Naive thymus-derived CD4-positive, alpha-beta T cell (primary cell): Measurements from ENCODE around the gene GDPD5. TPM values are rescaled to one million over a fixed set of nuclear protein-coding genes. Genes with fewer than 3 reads are reported as not detected.

Experiments
- ATAC-seq: fragments of 150-1000 bp; cut with Tn5 transposase; 2 replicates; pipeline ENCODE4 v1.10.0; 2021; ENCODE audit warnings: mild to moderate bottlenecking, moderate library complexity
- CTCF ChIA-PET: fragments of 350-600 bp; sonication (Branson Sonifier 250); formaldehyde crosslinking; loops from one replicate; lab custom pipeline; 2021; ENCODE audit warnings: antibody characterized with exemption; lab: Charles Lee
- POLR2A ChIA-PET: fragments of 350-600 bp; sonication (Branson Sonifier 250); formaldehyde crosslinking; loops from one replicate; lab custom pipeline; 2021; ENCODE audit warnings: antibody characterized with exemption, inconsistent platforms; lab: Charles Lee
- DNase-seq, 9 donors: peaks; one replicate each; pipeline versions ENCODE4 v3.0.0 to v3.0.0-alpha.2; 2020 to 2022; ENCODE audit warnings: mixed read lengths in 1 of 9
- H3K27ac ChIP-seq: one replicate; pipeline ENCODE4 v1.7.0; 2013; ENCODE audit warnings: mild to moderate bottlenecking, low read depth, low read length, moderate library complexity
- H3K27me3 ChIP-seq, 2 donors: one replicate each; pipeline ENCODE4 v1.7.0; 2013; ENCODE audit warnings: low read length in 2 of 2, mild to moderate bottlenecking in 2 of 2, moderate library complexity in 2 of 2; ENCODE audit not compliant: control insufficient read depth in 2 of 2, insufficient read depth in 2 of 2
- H3K36me3 ChIP-seq, 3 experiments: 1 replicate in 2 of 3; 2 replicates in 1 of 3; pipeline ENCODE4 v1.7.0; 2013; ENCODE audit warnings: low read length in 3 of 3, mild to moderate bottlenecking in 3 of 3, moderate library complexity in 1 of 3; ENCODE audit not compliant: insufficient read depth in 3 of 3, control insufficient read depth in 2 of 3
- H3K4me1 ChIP-seq, 2 donors: one replicate each; pipeline ENCODE4 v1.7.0; 2013; ENCODE audit warnings: low read length in 2 of 2, mild to moderate bottlenecking in 2 of 2, moderate library complexity in 1 of 2; ENCODE audit not compliant: control insufficient read depth in 2 of 2, insufficient read depth in 2 of 2
- H3K4me3 ChIP-seq: 2 replicates; pipeline ENCODE4 v1.7.0; 2013; ENCODE audit warnings: mild to moderate bottlenecking, low read length
- H3K9me3 ChIP-seq, 3 experiments: 1 replicate in 2 of 3; 2 replicates in 1 of 3; pipeline ENCODE4 v1.7.0; 2013; ENCODE audit warnings: low read length in 3 of 3; ENCODE audit not compliant: control insufficient read depth in 2 of 3
- H3K27ac Mint-ChIP-seq, 9 donors: one replicate each; pipeline ENCODE4 v1.8.0; 2020 to 2022; ENCODE audit warnings: mixed read lengths in 9 of 9, mild to moderate bottlenecking in 8 of 9, moderate library complexity in 5 of 9, inconsistent platforms in 2 of 9
- H3K27me3 Mint-ChIP-seq, 5 donors: one replicate each; pipeline ENCODE4 v1.8.0; 2021 to 2022; ENCODE audit warnings: mixed read lengths in 5 of 5, mild to moderate bottlenecking in 1 of 5
- H3K36me3 Mint-ChIP-seq, 5 donors: one replicate each; pipeline ENCODE4 v1.8.0; 2020 to 2022; ENCODE audit warnings: mixed read lengths in 5 of 5, mild to moderate bottlenecking in 3 of 5, inconsistent platforms in 1 of 5
- H3K4me1 Mint-ChIP-seq, 7 donors: one replicate each; pipeline ENCODE4 v1.8.0; 2020 to 2022; ENCODE audit warnings: mixed read lengths in 7 of 7, mild to moderate bottlenecking in 3 of 7, inconsistent platforms in 1 of 7
- H3K4me3 Mint-ChIP-seq, 10 donors: one replicate each; pipeline ENCODE4 v1.8.0; 2020 to 2022; ENCODE audit warnings: mild to moderate bottlenecking in 10 of 10, mixed read lengths in 10 of 10, moderate library complexity in 6 of 10, inconsistent platforms in 2 of 10
- H3K9me3 Mint-ChIP-seq, 11 donors: one replicate each; pipeline ENCODE4 v1.8.0; 2020 to 2022; ENCODE audit warnings: mixed read lengths in 11 of 11, mild to moderate bottlenecking in 4 of 11, inconsistent platforms in 1 of 11, moderate library complexity in 1 of 11
- intact Hi-C, 2 donors: fragments of 100-400 bp; cut with micrococcal nuclease; formaldehyde crosslinking; loops; one replicate each; pipeline ENCODE4 v1.15.1; 2023
- polyA plus RNA-seq, 2 donors: library from polyadenylated mRNA; unstranded; fragments of 300-500 nt; fragmentation: Illumina TruSeq; gene quantifications; one replicate each; pipeline ENCODE4 v1.2.3, GENCODE V29; 2021
- total RNA-seq, 6 experiments: library from RNA in 5 of 6; stranded (reverse) in 5 of 6; gene quantifications; 1 replicate in 5 of 6; 2 replicates in 1 of 6; pipeline ENCODE4 v1.2.3 and lab custom pipeline; 2021 to 2026

Gene GDPD5
- total and polyA plus RNA-seq, 7 experiments from 2014 or later = 3.9 to 50.3 (median 21.1) TPM

GRCh38 chr11:75449271-75449670 lies 76.5 kb downstream of the GDPD5 start:
- Histone ChIP-seq H3K4me3 (no peak overlapping the region), H3K9me3 (no peaks in the 10 kb centered on the region), H3K27me3 (no peaks in the 10 kb centered on the region), H3K36me3 (no peaks in the 10 kb centered on the region), H3K4me1 (no peaks in the 10 kb centered on the region), H3K27ac (no peak overlapping the region)
- CTCF ChIA-PET = interaction anchor here (0.9 to 1.0 kb wide), 2 partner anchors 8 to 84 kb away, joined by 3 read pairs; no protein-coding TSS in a partner anchor
- H3K4me1 Mint-ChIP-seq = peaks cover 0 to 3% (median 0%) of the 10 kb centered on the region in 7 donors
- H3K9me3 Mint-ChIP-seq = no peaks in the 10 kb centered on the region
- POLR2A ChIA-PET = no interaction called here
- DNase-seq (no peak), ATAC-seq (no peak)
- H3K27ac Mint-ChIP-seq = no peak overlapping the region
- H3K27me3 Mint-ChIP-seq = no peaks in the 10 kb centered on the region
- no peak overlapping the region for H3K4me3 Mint-ChIP-seq
- H3K36me3 Mint-ChIP-seq = peaks cover 0 to 6% (median 3%) of the 10 kb centered on the region in 5 donors
- intact Hi-C loops = no loop called here

DNA sequence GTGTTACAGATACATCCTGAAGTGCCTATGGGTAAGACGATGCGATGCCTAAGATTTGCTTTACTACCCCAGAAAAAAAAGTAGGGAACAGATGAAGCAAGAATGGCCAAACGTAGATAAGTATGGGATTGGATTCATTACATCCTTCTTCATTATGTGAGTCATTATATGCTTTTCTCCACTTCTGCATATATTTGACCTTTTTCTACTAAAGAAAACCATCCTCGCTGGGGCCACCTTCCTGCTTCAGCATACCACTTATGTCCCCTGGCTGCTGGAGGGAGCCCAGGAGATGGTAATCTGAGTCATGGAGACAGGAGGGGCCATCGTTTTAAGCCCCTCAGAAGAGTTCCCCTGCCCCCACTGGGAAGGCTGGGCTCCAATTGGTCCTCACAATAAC lies 78.3 kb downstream of the GDPD5 start:
- Mint-ChIP-seq H3K4me1 (peaks cover 0 to 3% (median 0%) of the 10 kb centered on the region in 7 donors), H3K36me3 (peaks cover 0 to 3% (median 2%) of the 10 kb centered on the region in 5 donors), H3K4me3 (no peak overlapping the region), H3K27ac (no peak overlapping the region), H3K9me3 (no peaks in the 10 kb centered on the region), H3K27me3 (no peaks in the 10 kb centered on the region)
- intact Hi-C loops = no loop called here
- no peak for DNase-seq
- no peaks in the 10 kb centered on the region for H3K36me3 ChIP-seq
- H3K9me3 ChIP-seq = no peaks in the 10 kb centered on the region
- POLR2A ChIA-PET = no interaction called here
- H3K27ac ChIP-seq = no peak overlapping the region
- H3K4me1 ChIP-seq = no peaks in the 10 kb centered on the region
- no peaks in the 10 kb centered on the region for H3K27me3 ChIP-seq
- no peak overlapping the region for H3K4me3 ChIP-seq
- CTCF ChIA-PET = interaction anchor here (5.5 kb wide), 1 partner anchor 84 kb away, joined by 147 read pairs; no protein-coding TSS in a partner anchor
- ATAC-seq = no peak

- no peak overlapping the region for H3K27ac ChIP-seq
- DNase-seq (peak; percentile 38 to 76 (median 66)), ATAC-seq (peak; percentile 90)
- H3K4me1 Mint-ChIP-seq = peaks cover 0 to 3% (median 0%) of the 10 kb centered on the region in 7 donors
- no peaks in the 10 kb centered on the region for H3K36me3 ChIP-seq
- H3K27me3 Mint-ChIP-seq = no peaks in the 10 kb centered on the region
- H3K4me3 Mint-ChIP-seq = no peak overlapping the region
- no peaks in the 10 kb centered on the region for H3K4me1 ChIP-seq
- H3K27me3 ChIP-seq = no peaks in the 10 kb centered on the region
- H3K27ac Mint-ChIP-seq = no peak overlapping the region
- no peaks in the 10 kb centered on the region for H3K9me3 ChIP-seq
- CTCF ChIA-PET = interaction anchor here (0.6 to 5.5 kb wide), 17 partner anchors 9 to 185 kb away, joined by 3 to 147 read pairs (median 4); partner anchors contain the start of genes GDPD5 and KLHL35
- no peak overlapping the region for H3K4me3 ChIP-seq
- POLR2A ChIA-PET = interaction anchor here (0.6 to 2.0 kb wide), 3 partner anchors 19 to 86 kb away, joined by 3 to 5 read pairs (median 3); no protein-coding TSS in a partner anchor
- H3K9me3 Mint-ChIP-seq = no peaks in the 10 kb centered on the region
- H3K36me3 Mint-ChIP-seq = no peaks in the 10 kb centered on the region
- intact Hi-C loops = loop anchor here (1.0 to 2.0 kb wide), 5 partner anchors 37 to 132 kb away; partner anchors contain the start of gene GDPD5 (in 1 of the 2)
Observed at GRCh38 chr11:75445315-75445953, 80.3 kb downstream of the GDPD5 start.

- Histone ChIP-seq H3K4me1 (no peaks in the 10 kb centered on the region), H3K9me3 (no peaks in the 10 kb centered on the region), H3K4me3 (no peak overlapping the region), H3K27ac (no peak overlapping the region), H3K36me3 (no peaks in the 10 kb centered on the region), H3K27me3 (no peaks in the 10 kb centered on the region)
- Mint-ChIP-seq H3K27ac (no peak overlapping the region), H3K4me1 (peaks cover 0 to 3% (median 0%) of the 10 kb centered on the region in 7 donors), H3K9me3 (no peaks in the 10 kb centered on the region), H3K36me3 (no peaks in the 10 kb centered on the region), H3K4me3 (no peak overlapping the region), H3K27me3 (no peaks in the 10 kb centered on the region)
- ChIA-PET POLR2A (no interaction called here), CTCF (interaction anchor here (1.6 to 5.5 kb wide), 4 partner anchors 15 to 88 kb away, joined by 6 to 147 read pairs (median 14); no protein-coding TSS in a partner anchor)
- DNase-seq = no peak
- no peak for ATAC-seq
- intact Hi-C loops = no loop called here
Observed at GRCh38 chr11:75443043-75443442, 82.7 kb downstream of the GDPD5 start.

DNA sequence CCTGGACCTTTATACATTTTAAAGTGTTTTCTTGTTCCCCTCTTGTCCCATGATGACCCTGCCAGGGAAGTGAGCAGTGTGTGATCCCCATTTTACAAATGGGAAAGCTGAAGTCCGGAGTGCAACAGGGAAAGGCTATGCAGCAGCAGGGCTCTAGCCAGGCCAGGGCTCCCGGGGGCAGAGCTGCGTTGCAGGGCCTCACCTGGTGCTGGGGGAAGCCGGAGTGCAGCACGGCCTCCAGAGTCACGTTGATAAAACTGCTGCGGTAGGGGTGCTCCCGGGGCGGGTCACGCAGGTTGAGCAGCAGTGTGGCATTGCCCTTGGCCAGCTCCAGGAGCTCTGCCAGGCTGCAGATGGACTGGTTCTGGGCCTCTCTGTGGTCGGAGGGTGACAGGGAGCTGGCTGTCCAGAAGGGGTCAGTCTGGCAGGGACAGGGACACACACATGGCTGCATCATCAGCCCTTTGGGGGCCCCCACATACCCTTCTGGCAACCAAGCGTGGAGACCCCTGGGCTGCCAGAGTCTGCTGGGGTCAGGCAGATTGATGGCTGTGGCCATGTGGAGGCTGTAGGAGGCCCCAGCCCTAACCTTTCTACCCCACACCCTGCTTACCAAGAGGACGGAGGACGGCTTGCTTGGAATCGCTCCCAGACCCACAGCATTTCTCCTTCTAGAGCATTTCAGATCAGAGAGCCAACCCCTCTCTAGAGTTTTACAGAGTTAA lies 83.4 kb downstream of the GDPD5 start:
- H3K27me3 ChIP-seq = no peaks in the 10 kb centered on the region
- no peak overlapping the region for H3K27ac Mint-ChIP-seq
- H3K4me1 ChIP-seq = no peaks in the 10 kb centered on the region
- intact Hi-C loops = no loop called here
- no peaks in the 10 kb centered on the region for H3K36me3 ChIP-seq
- no peak overlapping the region for H3K4me3 Mint-ChIP-seq
- H3K27ac ChIP-seq = no peak overlapping the region
- ChIA-PET CTCF (interaction anchor here (4.2 to 5.5 kb wide), 2 partner anchors 53 to 89 kb away, joined by 21 to 147 read pairs; no protein-coding TSS in a partner anchor), POLR2A (no interaction called here)
- ATAC-seq (no peak), DNase-seq (no peak)
- no peaks in the 10 kb centered on the region for H3K9me3 Mint-ChIP-seq
- H3K36me3 Mint-ChIP-seq = no peaks in the 10 kb centered on the region
- no peaks in the 10 kb centered on the region for H3K27me3 Mint-ChIP-seq
- peaks cover 0 to 3% (median 0%) of the 10 kb centered on the region in 7 donors for H3K4me1 Mint-ChIP-seq
- H3K9me3 ChIP-seq = no peaks in the 10 kb centered on the region
- no peak overlapping the region for H3K4me3 ChIP-seq

DNA sequence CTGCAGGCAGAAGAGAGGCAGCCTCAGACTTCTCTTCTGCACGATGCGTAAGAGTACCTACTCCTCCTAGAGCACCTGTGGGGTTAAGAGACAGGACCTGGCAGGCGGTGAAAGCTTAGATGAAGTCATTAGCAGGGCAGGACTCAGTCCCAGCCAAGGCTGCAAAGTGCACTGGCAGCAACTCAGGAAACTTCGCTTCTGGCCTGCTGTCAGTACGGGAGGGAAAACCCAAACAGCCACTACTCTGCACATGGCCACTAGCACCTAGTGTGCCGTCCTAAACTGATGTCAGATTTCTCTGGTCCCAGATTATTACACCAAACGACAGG lies 84.0 kb downstream of the GDPD5 start:
- POLR2A ChIA-PET = no interaction called here
- Histone ChIP-seq H3K36me3 (no peaks in the 10 kb centered on the region), H3K27me3 (no peaks in the 10 kb centered on the region), H3K4me3 (no peak overlapping the region), H3K4me1 (no peaks in the 10 kb centered on the region), H3K9me3 (no peaks in the 10 kb centered on the region), H3K27ac (no peak overlapping the region)
- intact Hi-C loops = no loop called here
- ATAC-seq (no peak), DNase-seq (no peak)
- no peaks in the 10 kb centered on the region for H3K9me3 Mint-ChIP-seq
- no peak overlapping the region for H3K27ac Mint-ChIP-seq
- CTCF ChIA-PET = interaction anchor here (5.5 kb wide), 1 partner anchor 89 kb away, joined by 147 read pairs; no protein-coding TSS in a partner anchor
- H3K4me1 Mint-ChIP-seq = peaks cover 0 to 3% (median 0%) of the 10 kb centered on the region in 7 donors
- H3K4me3 Mint-ChIP-seq = no peak overlapping the region
- no peaks in the 10 kb centered on the region for H3K27me3 Mint-ChIP-seq
- no peaks in the 10 kb centered on the region for H3K36me3 Mint-ChIP-seq
